NT2/D1 (cell line): ENCODE data around the gene HAUS8.

Experiments
- SUZ12 ChIP-seq: IDR thresholded peaks from 2 replicates; pipeline ENCODE4 v1.6.1; 2011; ENCODE audit not compliant: insufficient read length, insufficient read depth; ENCODE audit errors: extremely low read depth
- ZNF274 ChIP-seq: IDR thresholded peaks from 2 replicates; pipeline ENCODE4 v1.6.1; 2011; ENCODE audit warnings: mild to moderate bottlenecking, low read depth, low read length

GRCh38 chr19:17101686-17102628 lies 26.7 kb upstream of the HAUS8 start:
- TF ChIP-seq ZNF274 (no peak), SUZ12 (no peak)
